Measurements from ENCODE around the gene WDPCP.

WDPCP gene

DNA sequence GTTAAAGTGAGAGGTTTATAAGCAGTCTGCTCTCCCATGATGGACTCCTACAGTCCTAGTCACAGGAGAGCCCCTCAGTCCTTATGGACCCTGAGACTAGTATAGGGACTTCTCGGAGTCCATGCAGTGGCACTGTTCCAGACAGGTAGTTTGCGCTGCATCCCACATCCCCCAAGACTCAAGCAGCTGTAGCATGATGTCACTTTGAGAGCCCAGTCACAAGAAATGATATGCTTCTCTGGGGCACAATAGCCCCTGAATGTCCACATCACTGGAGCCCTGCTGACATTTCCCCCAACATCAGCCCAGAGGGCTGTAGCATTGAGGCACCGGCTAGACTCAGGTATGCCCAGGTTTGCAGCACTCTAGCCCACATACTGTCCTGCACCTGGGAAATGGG lies 317.6 kb downstream of the WDPCP start:
- TF ChIP-seq, protein P1, sequence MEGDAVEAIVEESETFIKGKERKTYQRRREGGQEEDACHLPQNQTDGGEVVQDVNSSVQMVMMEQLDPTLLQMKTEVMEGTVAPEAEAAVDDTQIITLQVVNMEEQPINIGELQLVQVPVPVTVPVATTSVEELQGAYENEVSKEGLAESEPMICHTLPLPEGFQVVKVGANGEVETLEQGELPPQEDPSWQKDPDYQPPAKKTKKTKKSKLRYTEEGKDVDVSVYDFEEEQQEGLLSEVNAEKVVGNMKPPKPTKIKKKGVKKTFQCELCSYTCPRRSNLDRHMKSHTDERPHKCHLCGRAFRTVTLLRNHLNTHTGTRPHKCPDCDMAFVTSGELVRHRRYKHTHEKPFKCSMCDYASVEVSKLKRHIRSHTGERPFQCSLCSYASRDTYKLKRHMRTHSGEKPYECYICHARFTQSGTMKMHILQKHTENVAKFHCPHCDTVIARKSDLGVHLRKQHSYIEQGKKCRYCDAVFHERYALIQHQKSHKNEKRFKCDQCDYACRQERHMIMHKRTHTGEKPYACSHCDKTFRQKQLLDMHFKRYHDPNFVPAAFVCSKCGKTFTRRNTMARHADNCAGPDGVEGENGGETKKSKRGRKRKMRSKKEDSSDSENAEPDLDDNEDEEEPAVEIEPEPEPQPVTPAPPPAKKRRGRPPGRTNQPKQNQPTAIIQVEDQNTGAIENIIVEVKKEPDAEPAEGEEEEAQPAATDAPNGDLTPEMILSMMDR (IDR thresholded peaks at IDR 0.05; ENCODE audit: low read depth, low read length) = no peak
- DNase-seq (ENCODE audit: extremely low read depth, low read depth) = no peak

DNA sequence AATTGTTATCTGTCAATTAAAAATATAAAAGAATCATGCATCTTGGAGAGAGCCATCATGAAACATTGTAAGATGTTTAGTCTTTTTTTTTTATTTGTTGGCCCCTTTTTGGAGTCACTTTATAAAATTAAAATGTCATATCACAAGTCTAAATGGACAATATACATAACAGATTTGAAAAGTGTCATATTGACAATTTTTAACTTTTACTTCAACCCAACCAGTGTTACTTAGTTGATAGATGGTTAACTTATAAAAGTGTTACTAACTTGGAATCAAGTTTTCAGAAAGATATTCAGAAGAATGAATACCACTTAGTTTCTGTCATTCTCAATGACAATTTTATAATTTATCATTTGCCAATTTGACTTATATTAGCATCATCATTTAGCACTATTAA lies 319.3 kb downstream of the WDPCP start:
- TF ChIP-seq, protein P1 (IDR thresholded peaks at IDR 0.05; ENCODE audit: low read depth, low read length) = no peak
- no peak for DNase-seq (ENCODE audit: extremely low read depth, low read depth)

DNA sequence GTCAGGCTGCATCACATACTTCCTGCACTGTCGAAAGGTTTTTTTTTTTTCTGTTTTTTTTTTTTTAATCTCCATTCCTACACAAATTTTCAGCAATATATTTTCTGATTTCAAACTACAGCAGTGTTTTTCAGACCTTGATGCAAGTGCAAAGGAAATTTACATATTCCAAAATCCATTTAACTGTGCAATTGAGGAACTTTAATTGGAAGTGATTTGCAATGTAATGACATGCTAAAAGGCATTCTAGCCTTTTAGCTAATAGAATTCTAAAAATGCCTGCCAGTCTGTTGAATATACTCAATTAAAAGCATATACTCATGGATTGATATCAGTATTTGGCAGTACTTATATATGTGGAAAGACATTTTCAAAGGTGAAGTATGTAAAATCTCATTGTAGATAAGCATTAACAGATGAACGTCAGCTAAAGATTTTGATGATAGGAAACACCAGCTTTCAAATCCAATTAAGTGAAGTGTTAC lies 327.1 kb downstream of the WDPCP start:
- DNase-seq (ENCODE audit: extremely low read depth, low read depth) = no peak
- TF ChIP-seq, protein P1 (IDR thresholded peaks at IDR 0.05; ENCODE audit: low read depth, low read length) = no peak

DNA sequence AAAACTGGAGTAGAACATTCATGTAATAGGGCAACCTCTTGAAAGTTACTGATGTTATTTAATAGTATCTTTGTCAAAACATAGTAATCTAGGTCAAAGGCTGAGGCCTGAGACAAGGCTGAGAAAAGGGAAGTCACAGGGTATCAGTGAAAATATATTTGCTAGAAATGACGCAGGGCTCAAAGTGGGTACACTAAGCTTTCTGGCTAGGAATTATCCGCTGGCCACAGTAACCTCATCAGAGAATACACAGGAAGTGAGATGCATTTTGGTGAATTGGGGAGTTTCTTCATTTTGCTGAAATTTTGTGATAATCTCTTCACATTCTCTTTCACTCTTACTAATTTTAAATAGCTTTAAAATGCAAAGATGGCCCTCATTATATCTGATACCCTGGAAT lies 330.8 kb downstream of the WDPCP start:
- DNase-seq (ENCODE audit: extremely low read depth, low read depth) = no peak
- TF ChIP-seq, protein P1 (IDR thresholded peaks at IDR 0.05; ENCODE audit: low read depth, low read length) = no peak

DNA sequence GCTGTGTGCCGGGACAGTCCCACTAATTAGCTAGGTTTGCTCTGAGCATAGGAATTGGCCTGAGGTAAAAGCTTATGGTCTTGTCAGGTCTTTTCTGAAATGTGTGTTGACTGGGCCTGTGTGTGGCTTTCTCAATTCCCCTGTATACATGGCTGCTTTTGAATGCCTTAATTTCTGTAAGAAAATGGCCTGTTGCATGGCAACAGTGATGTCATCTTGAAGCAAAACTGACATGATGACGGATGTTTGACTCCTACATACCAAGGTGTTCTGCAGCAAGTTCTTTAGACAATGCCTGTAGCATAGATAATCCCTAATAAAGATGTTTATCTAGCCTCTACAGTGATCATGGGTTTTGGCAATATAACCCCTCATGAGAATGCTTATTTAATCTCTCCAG lies 339.1 kb downstream of the WDPCP start:
- TF ChIP-seq, protein P1 (IDR thresholded peaks at IDR 0.05; ENCODE audit: low read depth, low read length) = no peak
- no peak for DNase-seq (ENCODE audit: extremely low read depth, low read depth)

DNA sequence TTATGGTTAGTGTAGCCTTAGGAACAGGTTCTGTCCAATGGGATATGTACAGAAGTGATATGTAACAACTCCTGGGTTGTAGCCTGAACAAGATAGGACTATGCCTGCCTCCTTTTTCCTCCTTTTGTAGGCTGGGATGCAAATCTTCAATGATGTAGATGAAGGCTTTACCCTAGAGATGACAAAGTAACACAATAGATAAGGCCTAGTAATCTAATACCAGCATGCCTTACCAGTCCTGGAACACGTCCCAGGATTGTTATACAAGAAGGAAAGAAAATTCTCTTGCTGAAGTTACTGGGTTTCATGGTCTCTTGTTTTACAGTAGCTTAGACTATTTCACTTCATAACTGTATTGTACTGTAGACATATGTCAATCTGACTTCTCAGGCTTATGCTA lies 345.5 kb downstream of the WDPCP start:
- TF ChIP-seq, protein P1 (IDR thresholded peaks at IDR 0.05; ENCODE audit: low read depth, low read length) = no peak
- no peak for DNase-seq (ENCODE audit: extremely low read depth, low read depth)

DNA sequence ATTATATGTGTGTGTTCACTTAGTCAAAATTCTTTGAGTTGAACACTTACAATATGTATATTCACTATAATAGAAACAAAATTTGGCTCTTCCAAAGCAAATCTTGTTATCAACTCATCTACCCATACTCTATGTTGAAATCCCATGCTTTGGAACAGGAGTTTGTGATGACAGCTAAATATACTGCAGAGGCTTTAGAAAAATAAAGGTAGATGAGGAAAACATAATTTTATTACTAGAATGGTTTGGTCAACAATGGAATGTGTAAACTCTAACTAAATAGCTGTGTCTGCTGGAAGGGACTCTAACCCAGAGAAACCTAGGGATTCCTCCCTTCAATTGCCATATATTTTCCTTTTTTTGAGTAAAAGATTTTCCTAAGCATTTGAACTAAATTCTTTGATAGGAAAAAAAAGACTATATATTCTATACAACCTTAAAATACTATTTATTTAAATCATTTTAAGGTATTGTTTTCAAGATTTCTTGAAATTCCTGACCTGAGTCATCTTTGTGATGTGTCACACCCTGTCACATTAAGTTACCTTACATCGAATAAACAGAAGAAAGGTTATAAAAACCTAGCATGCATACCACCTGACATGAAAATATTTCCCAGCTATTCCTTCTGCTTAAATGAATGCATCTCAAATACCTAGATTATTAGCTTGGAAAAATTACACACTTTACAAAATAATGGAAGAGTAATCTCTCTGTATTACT lies 362.2 kb downstream of the WDPCP start:
- no peak for DNase-seq (ENCODE audit: extremely low read depth, low read depth)
- TF ChIP-seq, protein P1 (IDR thresholded peaks at IDR 0.05; ENCODE audit: low read depth, low read length) = no peak

Data from AG09319 (cell line).